ENCODE data around the gene OR7D4. TPM values are rescaled to one million over a fixed set of nuclear protein-coding genes. Genes with fewer than 3 reads are reported as not detected.
A peak's percentile ranks its signal among the peaks of the same experiment; 100 is the strongest.
"Not testable (repeated sequence)": the region's sequence is repeated elsewhere in the genome, so short reads cannot be mapped to it uniquely, and the experiment has no call there.

Gene OR7D4
- polyA plus RNA-seq (ENCODE audit: insufficient read length in 3 of 3), result under 1 TPM in 2 of 3 donors, not detected in 1; 0.06 to 0.07 TPM
- long read RNA-seq, donor 1, result 0 reads
- long read RNA-seq, donor 2, result 0 reads
- long read RNA-seq, donor 3, result 0 reads
- long read RNA-seq, donor 4, result 0 reads
- long read RNA-seq, donor 5, result 0 reads
- long read RNA-seq, donor 6, result 0 reads
- long read RNA-seq, donor 7, result 0 reads
- long read RNA-seq, donor 8, result 0 reads
- long read RNA-seq, donor 9, result 0 reads
- long read RNA-seq, donor 10, result 0 reads
- long read RNA-seq, donor 11, result 0 reads
- long read RNA-seq, donor 12, result 0 reads
- long read RNA-seq, donor 13, result 0 reads
- long read RNA-seq, donor 14, result 0 reads
- long read RNA-seq, donor 15, result 0 reads
- long read RNA-seq, donor 16, result 0 reads

DNA sequence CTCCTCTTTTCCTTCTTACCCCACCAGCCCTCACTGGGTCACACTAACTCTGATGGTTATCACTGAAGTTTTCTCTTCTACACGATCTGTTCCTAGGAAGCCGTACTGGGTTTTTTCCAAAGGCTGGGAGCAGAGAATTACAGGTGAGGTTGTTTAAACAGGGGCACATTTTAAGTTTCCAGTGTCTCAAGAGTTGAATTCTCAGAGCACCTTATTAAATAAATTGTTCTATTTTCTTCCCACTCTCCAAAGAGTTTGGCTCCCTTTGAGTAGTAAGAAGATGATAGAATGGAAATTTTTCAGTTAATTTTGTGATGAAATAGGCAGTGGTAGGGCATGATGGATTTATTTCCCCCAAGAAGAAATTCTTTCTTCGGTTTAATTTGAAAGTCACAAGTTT is at the start of gene OR7D4:
TSS of gene OR7D4 (minus strand) at position 101 of the 400 bp plus-strand sequence. CDS start 4,752 bp downstream, outside the sequence.
- no peak for DNase-seq

DNA sequence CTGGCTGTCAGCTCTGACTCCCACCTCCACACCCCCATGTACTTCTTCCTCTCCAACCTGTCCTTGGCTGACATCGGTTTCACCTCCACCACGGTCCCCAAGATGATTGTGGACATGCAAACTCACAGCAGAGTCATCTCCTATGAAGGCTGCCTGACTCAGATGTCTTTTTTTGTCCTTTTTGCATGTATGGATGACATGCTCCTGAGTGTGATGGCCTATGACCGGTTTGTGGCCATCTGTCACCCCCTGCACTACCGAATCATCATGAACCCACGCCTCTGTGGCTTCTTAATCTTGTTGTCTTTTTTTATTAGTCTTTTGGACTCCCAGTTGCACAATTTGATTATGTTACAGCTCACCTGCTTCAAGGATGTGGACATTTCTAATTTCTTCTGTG is 31.8 kb upstream of the OR7D4 start:
- no peak for DNase-seq

GRCh38 chr19:9250630-9251029 is 31.2 kb upstream of the OR7D4 start, which contains the start of gene OR7E24:
Gene OR7E24, plus strand, starts transcription at chr19:9250930. Its CDS starts 114 bp downstream, at chr19:9251044.
- no peak for DNase-seq

GRCh38 chr19:9205501-9206113 is 13.8 kb downstream of the OR7D4 start:
- peak; percentile 66 for DNase-seq

- DNase-seq, result not testable (repeated sequence)
Measured at GRCh38 chr19:9198044-9198443, 21.3 kb downstream of the OR7D4 start.

DNA sequence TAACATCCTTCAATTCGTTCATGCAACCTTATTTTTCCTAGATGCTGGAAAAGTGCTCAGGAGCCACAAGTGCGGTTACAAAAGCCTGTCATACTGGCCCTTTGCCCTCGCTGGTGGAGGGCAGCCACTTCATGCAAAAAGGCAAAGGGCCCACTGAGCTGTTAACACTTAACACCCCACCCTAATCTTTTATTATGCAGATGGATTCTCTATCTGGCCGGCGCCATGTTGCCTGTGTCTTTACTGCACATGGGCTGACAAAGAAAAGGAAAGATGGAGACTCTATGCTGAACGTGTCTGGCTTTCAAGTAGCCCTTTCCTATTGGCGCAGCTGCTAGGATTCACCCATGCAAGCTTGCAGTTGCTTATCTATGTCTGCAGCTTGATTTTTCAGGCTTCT is 29.9 kb downstream of the OR7D4 start:
- DNase-seq, result no peak

GRCh38 chr19:9187191-9187590 is 32.2 kb downstream of the OR7D4 start:
- DNase-seq, result no peak

DNA sequence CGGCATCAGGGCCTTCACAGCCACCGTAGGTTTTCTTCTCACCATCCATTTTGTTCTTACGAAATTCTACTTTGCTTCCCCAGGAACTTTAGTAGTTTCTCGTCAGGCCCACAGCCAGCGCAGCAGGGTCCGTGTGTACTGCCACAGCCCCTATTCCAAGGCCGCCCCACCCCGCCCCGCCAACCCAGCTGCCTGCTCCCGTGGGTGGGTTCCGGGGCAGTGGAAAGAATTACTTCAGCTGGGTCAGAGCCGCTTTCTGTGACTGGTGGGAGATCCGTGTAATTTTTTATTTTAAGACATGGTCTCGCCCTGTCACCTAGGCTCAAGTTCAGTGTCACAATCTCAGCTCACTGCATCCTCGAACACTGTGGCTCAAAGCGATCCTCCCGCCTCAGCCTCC is 36.4 kb downstream of the OR7D4 start:
- no peak for DNase-seq

DNA sequence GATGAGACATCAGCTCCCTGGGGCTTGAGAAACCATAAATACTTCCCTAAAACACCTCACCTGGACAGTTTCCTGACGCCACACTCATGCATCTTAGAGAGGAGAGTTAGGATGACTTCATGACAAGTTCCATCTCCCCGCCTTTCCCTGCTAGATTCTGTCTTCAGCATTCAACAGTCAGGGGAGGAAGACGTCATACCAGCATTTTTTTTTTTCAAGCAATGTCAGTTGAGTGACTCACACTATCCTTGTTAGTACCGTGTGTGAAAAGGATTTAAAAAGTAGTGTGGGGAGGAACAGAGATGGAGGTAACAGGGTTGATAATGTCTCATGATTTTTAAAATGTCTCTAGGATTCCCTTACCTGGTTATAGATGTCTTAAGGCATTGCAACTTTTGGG is 40.5 kb downstream of the OR7D4 start, which contains the start of gene OR7D2:
TSS of gene OR7D2 (plus strand) at position 79 of the 400 bp plus-strand sequence. CDS start 6,803 bp downstream, outside the sequence.
- DNase-seq, result no peak

DNA sequence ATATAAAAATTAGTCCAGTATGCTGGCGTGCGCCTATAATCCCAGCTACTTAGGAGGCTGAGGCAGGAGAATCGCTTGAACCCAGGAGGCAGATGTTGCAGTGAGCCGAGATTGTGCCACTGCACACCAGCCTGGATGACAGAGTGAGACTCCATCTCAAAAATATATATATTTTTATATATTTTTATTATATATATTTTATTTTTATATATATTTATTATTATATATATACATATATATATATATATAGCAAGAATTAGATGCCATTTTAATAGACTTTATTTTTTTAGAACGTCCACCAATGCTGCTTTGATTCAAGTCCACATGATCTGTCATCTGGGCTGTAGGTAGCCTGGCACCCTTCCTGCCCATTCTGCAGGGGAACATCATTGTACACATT is 44.1 kb downstream of the OR7D4 start:
- DNase-seq, result no peak

GRCh38 chr19:9171393-9171991 is 47.9 kb downstream of the OR7D4 start:
- no peak for DNase-seq

GRCh38 chr19:9166846-9167245 is 52.5 kb downstream of the OR7D4 start:
- no peak for DNase-seq

- DNase-seq, result no peak
Measured at GRCh38 chr19:9165261-9165660, 54.1 kb downstream of the OR7D4 start.

- no peak for DNase-seq
Measured at GRCh38 chr19:9161427-9161826, 58.0 kb downstream of the OR7D4 start.

Other genes with a start within 250 kb of the OR7D4 start
- gene MUC16, start 209.2 kb downstream of the OR7D4 start, polyA plus RNA-seq (ENCODE audit: insufficient read length in 3 of 3), result under 1 TPM; 0.01 to 0.06 (median 0.04) TPM
- under 1 TPM in 1 of 3 donors, not detected in 2; 0.06 TPM for gene OR1M1, start 132.5 kb downstream of the OR7D4 start, polyA plus RNA-seq (ENCODE audit: insufficient read length in 3 of 3)
- under 1 TPM; 0.06 to 0.13 (median 0.07) TPM for gene OR7G2, start 112.1 kb downstream of the OR7D4 start, polyA plus RNA-seq (ENCODE audit: insufficient read length in 3 of 3)
- gene OR7G1, start 103.8 kb downstream of the OR7D4 start, polyA plus RNA-seq (ENCODE audit: insufficient read length in 3 of 3), result not detected
- gene OR7G3, start 92.6 kb downstream of the OR7D4 start, polyA plus RNA-seq (ENCODE audit: insufficient read length in 3 of 3), result not detected
- 10 to 100 TPM; 37.8 to 43.4 (median 38.6) TPM for gene ZNF317, start 79.2 kb downstream of the OR7D4 start, polyA plus RNA-seq (ENCODE audit: insufficient read length in 3 of 3)
- 1 to 10 TPM in 1 of 3 donors, under 1 TPM in 2; 0.06 to 2.0 (median 0.09) TPM for gene OR7D2, start 40.6 kb downstream of the OR7D4 start, polyA plus RNA-seq (ENCODE audit: insufficient read length in 3 of 3)
- gene OR7E24, start 31.3 kb upstream of the OR7D4 start, polyA plus RNA-seq (ENCODE audit: insufficient read length in 3 of 3), result not detected
- 1 to 10 TPM; 5.8 to 8.5 (median 7.3) TPM for gene ZNF699, start 90.2 kb upstream of the OR7D4 start, polyA plus RNA-seq (ENCODE audit: insufficient read length in 3 of 3)
- 10 to 100 TPM; 53.4 to 72.9 (median 61.2) TPM for gene ZNF559, start 104.6 kb upstream of the OR7D4 start, polyA plus RNA-seq (ENCODE audit: insufficient read length in 3 of 3)
- gene ZNF177, start 143.4 kb upstream of the OR7D4 start, polyA plus RNA-seq (ENCODE audit: insufficient read length in 3 of 3), result 10 to 100 TPM in 2 of 3 donors, 1 to 10 TPM in 1; 9.7 to 14.5 (median 13.4) TPM
- gene ZNF266, start 216.0 kb upstream of the OR7D4 start, polyA plus RNA-seq (ENCODE audit: insufficient read length in 3 of 3), result 10 to 100 TPM; 38.2 to 68.5 (median 57.5) TPM